GM12864 (cell line): Measurements from ENCODE around the gene VEPH1.

Experiments
- DNase-seq: peaks from one replicate; pipeline ENCODE4 v3.0.0-alpha.2; 2011; ENCODE audit warnings: low read depth
- H3K4me3 ChIP-seq: 2 replicates; pipeline ENCODE4 v1.5.1; 2011; ENCODE audit warnings: mild to moderate bottlenecking, low read depth, low read length, control low read depth
- CTCF ChIP-seq: IDR thresholded peaks from 2 replicates; pipeline ENCODE4 v1.5.1; 2011; ENCODE audit warnings: low read depth, mild to moderate bottlenecking, moderate library complexity, low read length, control low read depth, inconsistent platforms; ENCODE audit errors: missing control alignments

VEPH1 gene

GRCh38 chr3:157241599-157241998 lies 261.6 kb downstream of the VEPH1 start:
- DNase-seq, result no peak
- no peak for TF ChIP-seq CTCF
- no peak overlapping the region for H3K4me3 ChIP-seq

GRCh38 chr3:157240408-157240807 lies 262.8 kb downstream of the VEPH1 start:
- H3K4me3 ChIP-seq, result no peak overlapping the region
- DNase-seq, result no peak
- TF ChIP-seq CTCF, result no peak

GRCh38 chr3:157239082-157239704 lies 264.0 kb downstream of the VEPH1 start:
- peak; percentile 46 for DNase-seq
- peak; percentile 98 for TF ChIP-seq CTCF
- H3K4me3 ChIP-seq, result no peak overlapping the region

- H3K4me3 ChIP-seq, result no peak overlapping the region
- no peak for DNase-seq
- no peak for TF ChIP-seq CTCF
These were observed 264.8 kb downstream of the VEPH1 start for GRCh38 chr3:157238457-157238856.

GRCh38 chr3:157237886-157238285 lies 265.3 kb downstream of the VEPH1 start:
- TF ChIP-seq CTCF, result no peak
- no peak overlapping the region for H3K4me3 ChIP-seq
- no peak for DNase-seq

- no peak overlapping the region for H3K4me3 ChIP-seq
- no peak for DNase-seq
- no peak for TF ChIP-seq CTCF
These were observed 267.9 kb downstream of the VEPH1 start for GRCh38 chr3:157235291-157235690.

GRCh38 chr3:157233923-157234322 lies 269.3 kb downstream of the VEPH1 start:
- no peak for DNase-seq

More at GRCh38 chr3:157233923-157234322, 269.3 kb downstream of the VEPH1 start:
- TF ChIP-seq CTCF, result no peak
- no peak overlapping the region for H3K4me3 ChIP-seq
